ENCODE data around the gene SEC63. TPM values are rescaled to one million over a fixed set of nuclear protein-coding genes. Genes with fewer than 3 reads are reported as not detected.
"Not testable (repeated sequence)": the region's sequence is repeated elsewhere in the genome, so short reads cannot be mapped to it uniquely, and the experiment has no call there.

Gene SEC63
- total and polyA plus RNA-seq, 5 donors from 2014 or later, result 17.9 to 78.7 (median 22.1) TPM

DNA sequence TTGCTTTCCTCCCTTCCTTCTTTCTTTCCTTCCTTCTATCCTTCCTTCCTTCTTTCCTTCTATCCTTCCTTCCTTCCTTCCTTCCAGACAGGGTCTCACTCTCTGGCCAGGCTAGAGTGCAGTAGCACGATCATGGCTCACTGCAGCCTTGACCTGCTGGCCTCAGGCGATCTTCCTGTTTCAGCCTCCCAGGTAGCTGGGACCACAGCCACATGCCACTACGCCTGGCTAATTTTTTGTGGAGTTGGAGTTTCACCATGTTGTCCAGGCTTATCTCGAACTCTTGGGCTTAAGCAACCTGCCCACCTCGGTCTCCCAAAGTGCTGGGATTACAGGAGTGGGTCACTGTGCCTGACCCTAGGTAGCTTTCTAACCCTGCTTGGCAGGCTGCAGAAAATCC lies 12.2 kb upstream of the SEC63 start:
- ATAC-seq (ENCODE audit: low read depth in 2 of 2), result no peak
- H3K27me3 ChIP-seq (ENCODE audit: control insufficient read depth, insufficient read depth, low read length), result peaks cover 2% of the 10 kb centered on the region
- no peak overlapping the region for H3K27ac ChIP-seq (ENCODE audit: insufficient read depth, low read length, poor library complexity, severe bottlenecking)
- Mint-ChIP-seq H3K27ac (no peak overlapping the region), H3K4me3 (no peak overlapping the region), H3K9me3 (peaks cover 0 to 2% (median 0%) of the 10 kb centered on the region in 7 donors), H3K4me1 (peaks cover 0 to 4% (median 2%) of the 10 kb centered on the region in 4 donors), H3K36me3 (no peaks in the 10 kb centered on the region), H3K27me3 (peaks cover 4% of the 10 kb centered on the region)
- no peaks in the 10 kb centered on the region for H3K9me3 ChIP-seq (ENCODE audit: control insufficient read depth in 2 of 2, low read length in 2 of 2)
- no peak overlapping the region for H3K4me3 ChIP-seq (ENCODE audit: low read depth, low read length)
- no peaks in the 10 kb centered on the region for H3K4me1 ChIP-seq (ENCODE audit: control insufficient read depth, insufficient read depth, low read length, poor library complexity, severe bottlenecking)
- DNase-seq, result no peak
- no peaks in the 10 kb centered on the region for H3K36me3 ChIP-seq (ENCODE audit: control insufficient read depth, insufficient read depth, low read length)

DNA sequence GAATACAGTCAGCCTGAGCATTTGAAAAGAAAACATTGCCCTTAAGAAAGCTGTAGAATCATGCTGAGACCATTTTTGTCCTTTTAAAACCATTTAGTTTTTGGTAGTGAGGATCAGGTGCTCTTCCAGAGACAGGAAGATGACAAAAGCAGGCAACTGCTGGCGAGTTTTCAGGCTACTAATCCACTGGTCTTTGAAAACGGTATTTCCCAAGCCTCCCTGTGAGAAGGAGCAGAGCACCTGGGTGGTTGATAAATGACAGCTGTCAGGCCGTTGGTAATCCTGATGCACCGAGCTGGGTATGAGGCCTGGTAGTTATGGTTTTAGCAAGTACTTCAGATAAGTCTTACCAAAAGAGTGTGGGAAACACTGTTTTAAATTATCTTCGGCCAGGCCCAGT lies 10.1 kb upstream of the SEC63 start:
- no peak for ATAC-seq (ENCODE audit: low read depth in 2 of 2)
- H3K4me3 Mint-ChIP-seq, result no peak overlapping the region
- no peaks in the 10 kb centered on the region for H3K36me3 ChIP-seq (ENCODE audit: control insufficient read depth, insufficient read depth, low read length)
- H3K27ac ChIP-seq (ENCODE audit: insufficient read depth, low read length, poor library complexity, severe bottlenecking), result no peak overlapping the region
- DNase-seq, result no peak
- H3K27ac Mint-ChIP-seq, result no peak overlapping the region
- H3K9me3 Mint-ChIP-seq, result no peaks in the 10 kb centered on the region
- no peaks in the 10 kb centered on the region for H3K9me3 ChIP-seq (ENCODE audit: control insufficient read depth in 2 of 2, low read length in 2 of 2)
- H3K36me3 Mint-ChIP-seq, result no peaks in the 10 kb centered on the region
- H3K27me3 Mint-ChIP-seq, result peaks cover 4% of the 10 kb centered on the region
- H3K4me1 ChIP-seq (ENCODE audit: control insufficient read depth, insufficient read depth, low read length, poor library complexity, severe bottlenecking), result no peaks in the 10 kb centered on the region
- peaks cover 0 to 3% (median 1%) of the 10 kb centered on the region in 4 donors for H3K4me1 Mint-ChIP-seq
- no peak overlapping the region for H3K4me3 ChIP-seq (ENCODE audit: low read depth, low read length)
- peaks cover 2% of the 10 kb centered on the region for H3K27me3 ChIP-seq (ENCODE audit: control insufficient read depth, insufficient read depth, low read length)

DNA sequence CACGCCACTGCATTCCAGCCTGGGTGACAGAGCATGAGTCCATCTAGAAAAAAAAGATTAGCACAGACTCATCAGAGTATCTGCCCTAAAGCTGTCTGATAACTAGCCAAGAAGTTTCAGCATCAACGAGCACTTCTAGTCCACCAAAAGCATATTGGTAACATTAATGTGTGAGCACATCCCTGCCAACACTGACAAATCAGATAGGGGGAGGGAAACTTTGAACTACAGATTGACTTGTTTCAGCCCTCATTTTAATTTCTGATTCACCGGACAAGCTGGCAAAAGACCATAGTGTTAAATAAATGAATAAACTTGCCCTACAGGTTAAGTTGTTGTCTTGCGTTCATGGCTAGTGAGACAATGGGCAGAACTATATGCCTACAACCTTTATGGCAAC lies 7.7 kb upstream of the SEC63 start:
- H3K27ac Mint-ChIP-seq, result no peak overlapping the region
- Histone ChIP-seq H3K36me3 (ENCODE audit: control insufficient read depth, insufficient read depth, low read length) (no peaks in the 10 kb centered on the region), H3K4me1 (ENCODE audit: control insufficient read depth, insufficient read depth, low read length, poor library complexity, severe bottlenecking) (no peaks in the 10 kb centered on the region), H3K27me3 (ENCODE audit: control insufficient read depth, insufficient read depth, low read length) (peaks cover 2% of the 10 kb centered on the region), H3K27ac (ENCODE audit: insufficient read depth, low read length, poor library complexity, severe bottlenecking) (no peak overlapping the region), H3K9me3 (ENCODE audit: control insufficient read depth in 2 of 2, low read length in 2 of 2) (no peaks in the 10 kb centered on the region), H3K4me3 (ENCODE audit: low read depth, low read length) (no peak overlapping the region)
- peaks cover 4% of the 10 kb centered on the region for H3K27me3 Mint-ChIP-seq
- H3K4me3 Mint-ChIP-seq, result no peak overlapping the region
- H3K4me1 Mint-ChIP-seq, result peaks cover 0 to 3% (median 0%) of the 10 kb centered on the region in 4 donors
- no peaks in the 10 kb centered on the region for H3K9me3 Mint-ChIP-seq
- DNase-seq, result no peak
- no peak for ATAC-seq (ENCODE audit: low read depth in 2 of 2)
- no peaks in the 10 kb centered on the region for H3K36me3 Mint-ChIP-seq

DNA sequence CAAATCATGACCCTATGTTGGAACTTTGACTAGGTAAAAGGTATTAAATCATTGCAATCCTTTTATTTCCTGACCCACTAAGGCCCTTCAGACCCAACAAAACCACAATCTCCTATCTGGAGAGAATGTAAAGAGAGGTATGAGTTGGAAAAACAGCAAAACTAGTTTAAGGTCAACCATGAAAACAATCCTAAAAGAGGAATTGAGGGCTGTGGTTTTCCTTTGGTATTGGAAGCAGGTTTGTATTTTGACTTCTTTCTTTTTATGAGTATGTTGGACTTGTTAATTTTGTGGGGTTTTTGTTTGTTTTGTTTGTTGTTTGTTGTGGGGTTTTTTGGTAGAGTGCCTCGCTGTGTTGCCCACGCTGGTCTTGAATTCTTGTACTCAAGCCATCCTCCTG lies 4.7 kb upstream of the SEC63 start:
- peaks cover under 1% of the 10 kb centered on the region for H3K4me1 ChIP-seq (ENCODE audit: control insufficient read depth, insufficient read depth, low read length, poor library complexity, severe bottlenecking)
- no peaks in the 10 kb centered on the region for H3K36me3 ChIP-seq (ENCODE audit: control insufficient read depth, insufficient read depth, low read length)
- H3K27ac ChIP-seq (ENCODE audit: insufficient read depth, low read length, poor library complexity, severe bottlenecking), result no peak overlapping the region
- H3K27me3 ChIP-seq (ENCODE audit: control insufficient read depth, insufficient read depth, low read length), result no peaks in the 10 kb centered on the region
- H3K36me3 Mint-ChIP-seq, result no peaks in the 10 kb centered on the region
- DNase-seq, result no peak
- peaks cover 4% of the 10 kb centered on the region for H3K27me3 Mint-ChIP-seq
- H3K9me3 ChIP-seq (ENCODE audit: control insufficient read depth in 2 of 2, low read length in 2 of 2), result no peaks in the 10 kb centered on the region
- no peaks in the 10 kb centered on the region for H3K9me3 Mint-ChIP-seq
- no peak overlapping the region for H3K4me3 ChIP-seq (ENCODE audit: low read depth, low read length)
- peaks cover 0 to 9% (median 5%) of the 10 kb centered on the region in 4 donors for H3K4me1 Mint-ChIP-seq
- no peak for ATAC-seq (ENCODE audit: low read depth in 2 of 2)
- H3K27ac Mint-ChIP-seq, result no peak overlapping the region
- H3K4me3 Mint-ChIP-seq, result no peak overlapping the region

DNA sequence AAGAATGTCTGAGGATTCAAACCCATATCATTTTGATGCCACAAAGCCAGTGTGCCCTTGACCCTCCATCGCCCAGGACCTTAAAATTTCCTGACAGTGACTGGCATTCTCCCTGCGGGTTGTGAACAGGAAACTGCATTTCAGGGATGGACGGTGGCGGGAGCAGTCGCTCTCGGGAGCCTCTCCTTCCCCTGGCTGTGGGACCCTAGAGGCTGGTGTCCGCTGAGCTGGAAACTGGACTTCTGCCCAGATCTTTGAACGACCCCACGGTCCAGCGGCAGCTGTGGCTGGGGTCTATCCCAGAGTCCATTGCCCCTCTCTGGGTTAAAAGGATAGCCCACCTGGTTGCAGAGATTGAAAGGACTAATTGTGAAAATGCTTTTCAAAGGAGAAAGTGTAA lies 1.4 kb upstream of the SEC63 start:
- Mint-ChIP-seq H3K27me3 (peaks cover 4% of the 10 kb centered on the region), H3K4me1 (peaks cover 12 to 37% (median 26%) of the 10 kb centered on the region in 4 donors), H3K36me3 (peaks cover 4% of the 10 kb centered on the region), H3K9me3 (no peaks in the 10 kb centered on the region), H3K27ac (no peak overlapping the region), H3K4me3 (peak overlapping the region; percentile 92 to 97 (median 96))
- no peaks in the 10 kb centered on the region for H3K36me3 ChIP-seq (ENCODE audit: control insufficient read depth, insufficient read depth, low read length)
- ATAC-seq (ENCODE audit: low read depth in 2 of 2) (no peak), DNase-seq (no peak)
- H3K4me1 ChIP-seq (ENCODE audit: control insufficient read depth, insufficient read depth, low read length, poor library complexity, severe bottlenecking), result peaks cover 33% of the 10 kb centered on the region
- H3K9me3 ChIP-seq (ENCODE audit: control insufficient read depth in 2 of 2, low read length in 2 of 2), result no peaks in the 10 kb centered on the region
- H3K27me3 ChIP-seq (ENCODE audit: control insufficient read depth, insufficient read depth, low read length), result no peaks in the 10 kb centered on the region
- no peak overlapping the region for H3K27ac ChIP-seq (ENCODE audit: insufficient read depth, low read length, poor library complexity, severe bottlenecking)
- H3K4me3 ChIP-seq (ENCODE audit: low read depth, low read length), result no peak overlapping the region

DNA sequence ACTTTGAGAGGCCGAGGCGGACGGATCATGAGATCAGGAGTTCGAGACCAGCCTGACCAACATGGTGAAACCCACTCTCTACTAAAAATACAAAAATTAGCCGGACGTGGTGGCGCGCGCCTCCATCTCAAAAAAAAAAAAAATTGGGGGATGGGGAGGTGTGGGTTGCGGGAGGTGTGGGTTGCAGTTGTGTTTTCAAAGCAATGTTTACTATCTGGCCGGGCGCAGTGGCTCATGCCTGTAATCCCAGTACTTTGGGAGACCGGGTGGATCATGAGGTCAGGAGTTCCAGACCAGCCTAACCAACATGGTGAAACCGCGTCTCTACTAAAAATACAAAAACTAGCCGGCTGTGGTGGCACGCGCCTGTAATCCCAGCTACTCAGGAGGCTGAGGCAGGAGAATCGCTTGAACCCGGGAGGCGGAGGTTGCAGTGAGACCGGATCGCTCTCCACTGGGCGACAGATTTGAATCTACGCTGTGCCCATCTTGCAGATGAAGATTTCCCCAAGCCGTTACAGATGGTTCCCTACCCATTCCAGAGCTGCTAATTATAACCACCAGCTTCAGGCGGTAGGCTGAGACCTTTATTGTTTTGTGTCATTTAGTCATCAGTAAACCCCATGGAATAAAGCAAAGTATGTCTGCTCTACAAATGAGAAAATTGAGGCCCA lies 818 bp upstream of the SEC63 start:
- H3K36me3 Mint-ChIP-seq; H3K9me3 Mint-ChIP-seq; H3K27me3 Mint-ChIP-seq; H3K36me3 ChIP-seq (ENCODE audit: control insufficient read depth, insufficient read depth, low read length); ATAC-seq (ENCODE audit: low read depth in 2 of 2); H3K9me3 ChIP-seq (ENCODE audit: control insufficient read depth in 2 of 2, low read length in 2 of 2); DNase-seq; H3K27me3 ChIP-seq (ENCODE audit: control insufficient read depth, insufficient read depth, low read length): not testable (repeated sequence)
- Histone ChIP-seq H3K4me3 (ENCODE audit: low read depth, low read length) (peak overlapping the region; percentile 66), H3K4me1 (ENCODE audit: control insufficient read depth, insufficient read depth, low read length, poor library complexity, severe bottlenecking) (peaks cover 35% of the 10 kb centered on the region), H3K27ac (ENCODE audit: insufficient read depth, low read length, poor library complexity, severe bottlenecking) (peak overlapping the region; percentile 33)
- H3K4me1 Mint-ChIP-seq, result peaks cover 12 to 37% (median 26%) of the 10 kb centered on the region in 4 donors
- peak overlapping the region in 1 of 3 donors; percentile 83 for H3K27ac Mint-ChIP-seq
- H3K4me3 Mint-ChIP-seq, result peak overlapping the region; percentile 92 to 97 (median 96)

DNA sequence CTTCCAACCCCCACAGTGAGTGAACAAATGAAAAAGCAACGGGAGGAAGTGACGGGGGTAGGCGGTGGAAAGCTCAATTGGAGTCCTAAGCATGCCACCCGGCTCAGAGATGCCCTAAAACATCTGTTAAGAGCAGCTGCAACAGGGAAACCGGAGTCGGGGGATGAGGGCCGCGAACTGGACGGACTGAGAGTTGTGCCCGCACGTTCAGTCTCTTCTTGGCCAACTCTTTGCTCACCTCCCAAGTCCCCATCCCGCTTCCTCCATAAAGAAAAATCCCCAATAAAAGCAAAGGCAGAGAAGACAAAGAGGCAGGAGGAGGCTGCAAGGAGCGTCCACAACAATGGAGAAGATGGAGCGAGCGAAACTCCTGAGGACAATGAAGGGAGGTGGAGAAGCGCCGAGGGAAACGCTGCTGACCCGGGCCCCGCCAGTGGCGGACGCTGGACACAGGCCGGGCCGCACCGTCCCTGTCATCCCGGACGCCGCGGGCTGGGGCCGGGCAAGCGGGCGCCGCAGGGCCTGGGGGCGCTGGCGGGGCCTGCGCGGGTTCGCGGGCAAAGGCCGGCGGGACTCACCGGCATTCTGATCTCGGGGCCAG lies 600 bp downstream of the SEC63 start:
- Histone ChIP-seq H3K4me3 (ENCODE audit: low read depth, low read length) (peak overlapping the region; percentile 96), H3K9me3 (ENCODE audit: control insufficient read depth in 2 of 2, low read length in 2 of 2) (no peaks in the 10 kb centered on the region), H3K36me3 (ENCODE audit: control insufficient read depth, insufficient read depth, low read length) (no peaks in the 10 kb centered on the region), H3K27ac (ENCODE audit: insufficient read depth, low read length, poor library complexity, severe bottlenecking) (peak overlapping the region; percentile 68), H3K27me3 (ENCODE audit: control insufficient read depth, insufficient read depth, low read length) (no peaks in the 10 kb centered on the region), H3K4me1 (ENCODE audit: control insufficient read depth, insufficient read depth, low read length, poor library complexity, severe bottlenecking) (peaks cover 35% of the 10 kb centered on the region)
- H3K36me3 Mint-ChIP-seq, result peaks cover 4% of the 10 kb centered on the region
- H3K27me3 Mint-ChIP-seq, result peaks cover 4% of the 10 kb centered on the region
- DNase-seq, result peak; percentile 43 to 83 (median 64)
- ATAC-seq (ENCODE audit: low read depth in 2 of 2), result peak; percentile 28 to 35
- H3K4me1 Mint-ChIP-seq, result peaks cover 12 to 44% (median 29%) of the 10 kb centered on the region in 4 donors
- H3K4me3 Mint-ChIP-seq, result peak overlapping the region; percentile 96 to 99 (median 98)
- no peaks in the 10 kb centered on the region for H3K9me3 Mint-ChIP-seq
- H3K27ac Mint-ChIP-seq, result peak overlapping the region; percentile 83 to 99 (median 97)
